Endothelial cell of umbilical vein (primary cell): Measurements from ENCODE around the gene HLA-DMA.

Source experiments
- CTCF ChIP-seq, 2 donors: IDR thresholded peaks; 1 replicate in 1 of 2; 2 replicates in 1 of 2; pipeline ENCODE4 v1.5.1; 2011; ENCODE audit warnings: low read length in 2 of 2, mild to moderate bottlenecking in 2 of 2, moderate library complexity in 2 of 2, control low read depth in 1 of 2, inconsistent platforms in 1 of 2, low read depth in 1 of 2; ENCODE audit not compliant: insufficient read depth in 1 of 2; ENCODE audit errors: extremely low read depth in 1 of 2
- EZH2 ChIP-seq: IDR thresholded peaks from 2 replicates; pipeline ENCODE4 v1.6.1; 2012; ENCODE audit warnings: borderline replicate concordance, low read depth, mild to moderate bottlenecking, moderate library complexity, low read length, inconsistent platforms; ENCODE audit not compliant: severe bottlenecking
- JUN ChIP-seq: IDR thresholded peaks from 2 replicates; pipeline ENCODE4 v1.6.1; 2011; ENCODE audit warnings: borderline replicate concordance, low read depth; ENCODE audit not compliant: insufficient read length, insufficient read depth
- POLR2A ChIP-seq: IDR thresholded peaks from 2 replicates; pipeline ENCODE4 v1.6.1; 2012; ENCODE audit warnings: low read depth, mild to moderate bottlenecking, control low read depth, low read length

- TF ChIP-seq CTCF (IDR thresholded peaks at IDR 0.05; ENCODE audit: extremely low read depth in 1 of 2, insufficient read depth in 1 of 2, low read depth in 1 of 2, low read length in 2 of 2), result no peak
- TF ChIP-seq JUN, result no peak
- TF ChIP-seq POLR2A, result no peak
- TF ChIP-seq EZH2, result no peak
Measured at GRCh38 chr6:32963866-32964265, 11.0 kb upstream of the HLA-DMA start.
